NCI-H146 treated with DMSO at 0.1 percent for 48 hours (cell line): Measurements from ENCODE around the gene PPP2R5C.

Experiments used
- DNase-seq: peaks from one replicate; lab custom pipeline; 2025; ENCODE audit not compliant: unreplicated experiment; lab: John Stamatoyannopoulos, UW

PPP2R5C gene

GRCh38 chr14:101882141-101882935 lies 120.8 kb downstream of the PPP2R5C start:
- DNase-seq: no peak

- no peak for DNase-seq
Observed at GRCh38 chr14:101884089-101884933, 122.8 kb downstream of the PPP2R5C start.

- no peak for DNase-seq
Observed at GRCh38 chr14:101884934-101885576, 123.5 kb downstream of the PPP2R5C start.

DNA sequence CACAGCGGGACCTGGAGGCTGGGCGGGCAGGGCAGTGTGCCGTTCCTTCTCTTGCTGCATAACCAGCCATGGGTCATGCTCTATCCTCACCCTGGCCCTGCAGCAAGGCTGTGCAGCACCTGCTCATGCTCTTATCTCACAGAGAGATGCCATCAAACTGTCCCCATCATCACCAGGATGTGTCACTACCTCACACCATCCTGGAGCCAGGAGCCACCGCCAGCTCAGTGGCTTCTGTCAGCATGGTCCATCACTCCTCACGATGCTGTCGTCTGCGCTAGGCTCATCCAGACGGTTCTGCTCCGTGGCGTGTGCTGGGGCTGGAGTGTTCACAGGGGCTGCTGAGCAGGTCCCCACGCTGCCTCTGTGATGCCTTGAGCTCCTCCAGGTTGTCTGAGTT lies 125.7 kb downstream of the PPP2R5C start:
- DNase-seq: no peak

DNA sequence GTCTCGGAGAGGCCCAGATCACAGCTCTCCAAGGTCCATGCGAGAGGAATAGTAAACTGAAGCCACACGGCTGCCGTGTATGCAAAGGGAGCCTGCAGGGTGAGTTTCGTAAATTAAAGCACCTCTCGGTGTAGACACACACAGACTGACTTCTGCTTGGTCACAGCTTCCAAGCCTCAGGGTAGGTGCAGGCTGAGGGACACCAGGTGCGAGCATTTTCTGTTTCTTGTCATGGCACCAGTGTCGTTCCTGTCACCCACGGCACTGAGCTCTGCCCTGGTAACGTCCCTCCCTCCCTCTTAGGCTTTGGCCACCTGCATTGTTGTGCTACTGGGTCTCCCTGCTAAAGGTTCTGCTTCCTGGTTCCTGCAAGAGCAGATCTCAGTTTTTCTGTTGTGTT lies 126.7 kb downstream of the PPP2R5C start:
- DNase-seq: no peak

DNA sequence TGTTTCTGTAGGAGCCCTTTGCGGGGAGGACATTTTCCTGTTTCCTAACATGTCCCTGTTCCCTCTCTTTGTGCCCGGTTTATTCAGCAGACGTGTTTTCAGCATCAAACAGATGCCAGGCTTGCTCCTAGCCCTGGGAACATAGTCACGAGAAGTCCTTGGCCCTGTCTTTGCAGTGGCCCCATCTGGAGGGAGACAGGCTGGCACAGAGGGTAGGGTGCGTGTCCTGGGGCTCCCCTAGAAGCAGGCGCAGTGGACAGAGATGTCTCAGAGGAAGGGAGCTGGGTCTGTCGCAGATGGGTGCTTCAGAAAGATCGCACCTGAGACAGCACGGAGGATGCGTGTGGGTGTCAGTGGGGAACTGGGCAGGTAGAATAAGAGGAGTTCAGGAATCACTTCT lies 127.9 kb downstream of the PPP2R5C start:
- no peak for DNase-seq

DNA sequence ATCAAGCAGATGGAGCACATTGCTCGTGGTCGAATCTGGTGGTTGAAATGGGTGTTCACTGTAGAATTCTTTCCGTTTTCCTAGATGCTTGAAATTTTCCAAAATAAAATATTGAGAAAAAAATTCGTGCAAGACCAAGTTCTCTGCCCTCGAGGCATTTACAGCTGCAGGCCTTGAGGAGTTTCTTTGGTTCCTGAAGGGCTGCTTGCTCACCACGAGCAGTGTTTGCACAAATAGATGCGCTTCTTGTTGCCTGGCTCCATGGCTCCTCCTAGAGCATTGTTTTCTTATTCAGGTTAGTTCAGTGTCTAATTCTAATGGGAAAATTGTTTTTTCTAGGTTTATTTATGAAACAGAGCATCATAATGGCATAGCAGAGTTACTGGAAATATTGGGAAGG lies 128.4 kb downstream of the PPP2R5C start:
- no peak for DNase-seq

DNA sequence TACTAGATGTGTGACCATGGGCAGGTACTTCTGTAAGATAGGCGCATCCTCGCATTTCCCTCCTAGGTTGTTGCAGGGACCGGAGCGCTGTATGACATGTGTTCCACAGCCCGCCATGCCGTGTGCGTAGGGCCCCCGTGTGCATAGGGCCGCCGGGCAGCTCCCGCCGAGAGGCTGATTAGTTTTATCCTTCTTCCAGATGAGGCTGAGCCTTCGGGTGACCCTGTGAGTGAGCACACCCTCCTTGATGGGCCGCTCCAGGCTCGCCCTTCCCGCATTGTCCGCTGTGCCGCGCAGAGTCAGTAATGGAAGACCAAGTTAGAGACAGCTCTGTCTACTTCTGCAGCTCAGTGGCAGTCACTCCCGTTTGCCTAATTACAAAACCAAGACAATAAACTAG lies 130.0 kb downstream of the PPP2R5C start:
- DNase-seq: no peak

DNA sequence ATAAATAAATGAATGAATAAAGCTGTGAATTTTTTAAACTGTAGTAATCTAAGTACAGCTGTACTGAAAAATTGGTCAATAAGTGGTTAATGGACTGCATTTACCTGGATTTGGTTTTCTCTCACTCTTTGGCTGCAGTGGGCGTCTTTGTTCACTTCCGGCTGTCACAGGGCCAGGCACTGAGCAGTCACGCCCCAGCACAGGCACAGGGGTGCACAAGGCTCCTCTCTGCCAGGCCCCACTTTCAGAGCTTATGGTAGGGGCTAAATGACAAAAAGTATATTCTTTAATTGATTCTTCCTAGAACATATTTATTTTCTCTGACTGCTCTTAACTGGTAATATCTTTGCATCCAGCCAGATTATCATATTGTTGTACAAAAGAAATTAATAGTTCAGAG lies 132.2 kb downstream of the PPP2R5C start:
- DNase-seq: no peak

DNA sequence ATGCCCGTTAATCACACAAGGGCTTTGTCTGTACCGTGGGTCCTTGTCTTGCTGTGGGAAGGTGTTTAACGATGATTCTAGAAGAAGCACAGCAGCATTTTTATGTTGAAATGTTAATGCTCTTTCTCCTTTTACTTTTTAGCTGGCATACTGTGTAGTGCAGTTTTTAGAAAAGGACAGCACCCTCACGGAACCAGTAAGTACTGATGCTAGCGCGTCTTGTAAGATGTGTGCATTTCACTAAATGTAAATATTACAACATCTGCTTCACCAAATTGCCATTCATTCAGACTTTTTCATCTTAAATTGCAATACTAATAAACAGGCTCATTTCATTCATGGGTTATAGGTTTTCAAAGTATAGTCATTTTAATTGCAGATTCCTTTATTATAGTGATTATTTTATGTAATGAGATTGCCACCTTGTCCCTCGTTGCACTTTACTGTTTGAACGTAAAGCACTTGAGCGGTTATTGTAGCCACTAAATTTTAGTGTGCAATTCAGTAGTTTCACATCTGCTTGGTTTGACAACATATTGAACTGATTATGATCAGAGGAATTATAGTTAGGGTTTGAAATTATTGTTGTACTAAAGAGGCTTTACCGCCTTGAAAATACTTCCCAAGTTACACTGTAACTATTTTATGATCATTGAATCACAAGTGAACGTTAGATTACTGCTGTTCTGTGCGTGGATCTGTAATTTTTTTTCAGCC lies 133.0 kb downstream of the PPP2R5C start:
- no peak for DNase-seq

DNA sequence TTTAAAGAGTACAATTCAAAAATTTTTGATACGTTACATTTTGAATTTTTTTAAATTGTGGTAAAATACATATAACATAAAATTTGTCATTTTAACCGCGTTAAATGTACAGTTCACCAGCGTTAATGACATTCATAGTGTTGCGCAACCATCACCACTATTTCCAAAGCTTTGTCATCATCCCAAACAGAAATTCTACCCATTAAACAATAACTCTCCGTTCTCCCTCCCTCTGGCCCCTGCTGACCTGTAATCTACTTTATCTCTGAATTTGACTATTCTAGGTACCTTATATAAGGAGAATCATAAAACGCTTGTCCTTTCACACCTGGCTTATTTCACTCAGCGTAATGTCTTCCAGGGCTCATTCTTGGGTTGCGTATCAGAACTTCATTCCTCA lies 133.7 kb downstream of the PPP2R5C start:
- no peak for DNase-seq

- DNase-seq: no peak
Observed at GRCh38 chr14:101897326-101897725, 135.8 kb downstream of the PPP2R5C start.

- DNase-seq: no peak
Observed at GRCh38 chr14:101898416-101898815, 136.9 kb downstream of the PPP2R5C start.

DNA sequence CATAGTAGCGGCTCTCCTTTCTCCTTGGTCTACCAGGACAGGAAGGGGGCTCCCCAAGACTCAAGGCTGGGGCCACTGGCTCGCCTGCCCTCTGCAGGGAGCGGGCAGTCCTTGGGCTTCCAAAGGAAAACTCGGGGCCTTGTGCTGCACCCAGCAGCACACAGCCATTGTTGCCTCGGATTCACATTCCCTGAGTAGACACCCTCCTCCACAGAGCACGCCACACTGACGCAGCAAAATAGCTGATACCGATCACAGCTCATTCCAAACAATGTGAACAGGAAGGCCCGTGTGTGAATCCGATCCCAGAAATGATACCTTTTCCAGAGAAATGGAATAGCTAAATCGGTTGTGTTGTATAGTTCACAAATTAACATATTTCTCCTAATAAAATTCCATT lies 137.8 kb downstream of the PPP2R5C start:
- no peak for DNase-seq

DNA sequence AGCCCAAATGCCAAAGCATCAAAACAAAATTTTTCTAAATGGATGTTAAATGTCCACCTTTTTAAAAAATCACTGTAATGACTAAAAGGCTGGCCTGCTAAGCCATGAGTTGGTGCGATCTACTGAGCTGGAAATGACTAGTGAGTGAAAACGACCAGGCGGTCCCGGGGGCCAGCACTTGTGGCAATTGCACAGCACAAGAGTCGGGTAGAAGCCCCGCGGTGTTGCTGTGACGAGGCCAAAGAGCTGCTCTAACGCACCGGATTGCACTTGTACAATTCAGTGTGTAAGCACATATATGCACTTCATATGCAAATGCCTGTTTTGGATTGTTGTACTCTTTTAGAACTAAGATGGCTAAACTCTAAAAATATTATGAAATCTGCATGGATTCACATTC lies 138.7 kb downstream of the PPP2R5C start:
- DNase-seq: no peak

DNA sequence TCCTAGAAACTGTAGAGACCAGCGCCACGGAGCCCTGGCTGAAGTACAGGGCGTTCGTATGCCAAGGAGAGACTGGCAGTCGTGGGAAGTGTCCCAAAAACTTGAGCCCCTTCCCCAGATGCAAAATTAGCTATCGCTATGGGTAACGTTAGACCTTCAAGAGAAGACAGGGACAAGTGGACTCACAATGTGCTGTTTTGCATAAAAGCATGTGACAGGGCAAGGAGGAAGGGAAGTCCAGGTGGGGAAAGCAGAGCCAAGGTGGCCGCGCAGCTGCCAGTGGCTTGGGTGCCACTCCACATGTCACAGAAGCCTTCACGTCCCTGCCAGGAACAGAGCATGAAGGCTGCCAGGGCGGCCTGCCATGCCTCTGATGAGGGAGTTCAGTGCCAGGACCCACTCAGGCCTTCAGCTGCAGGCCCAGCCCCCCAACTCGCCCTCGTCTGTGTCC lies 141.6 kb downstream of the PPP2R5C start:
- no peak for DNase-seq

- no peak for DNase-seq
Observed at GRCh38 chr14:101905614-101906013, 144.1 kb downstream of the PPP2R5C start.

DNA sequence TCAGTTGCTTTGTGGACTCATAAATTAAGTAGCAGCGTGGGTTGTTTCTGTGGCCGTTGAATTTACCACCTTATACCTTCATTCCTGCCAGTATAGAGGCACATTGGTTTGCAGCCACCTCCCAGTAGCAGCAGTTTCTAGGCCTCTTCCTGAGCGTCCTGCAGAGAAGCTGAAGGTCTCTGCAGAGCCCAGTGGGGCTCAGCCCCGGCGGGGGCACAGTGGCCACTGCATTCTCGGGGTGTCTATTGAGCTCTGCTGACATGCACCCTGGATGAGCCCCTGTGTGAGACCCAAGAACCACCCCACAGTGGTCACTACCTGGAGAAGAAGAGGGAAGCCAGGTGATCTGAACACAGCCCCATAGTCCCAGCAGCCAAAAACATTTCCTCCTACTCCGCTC lies 145.1 kb downstream of the PPP2R5C start:
- DNase-seq: no peak

GRCh38 chr14:101907619-101908018 lies 146.1 kb downstream of the PPP2R5C start:
- DNase-seq: no peak

DNA sequence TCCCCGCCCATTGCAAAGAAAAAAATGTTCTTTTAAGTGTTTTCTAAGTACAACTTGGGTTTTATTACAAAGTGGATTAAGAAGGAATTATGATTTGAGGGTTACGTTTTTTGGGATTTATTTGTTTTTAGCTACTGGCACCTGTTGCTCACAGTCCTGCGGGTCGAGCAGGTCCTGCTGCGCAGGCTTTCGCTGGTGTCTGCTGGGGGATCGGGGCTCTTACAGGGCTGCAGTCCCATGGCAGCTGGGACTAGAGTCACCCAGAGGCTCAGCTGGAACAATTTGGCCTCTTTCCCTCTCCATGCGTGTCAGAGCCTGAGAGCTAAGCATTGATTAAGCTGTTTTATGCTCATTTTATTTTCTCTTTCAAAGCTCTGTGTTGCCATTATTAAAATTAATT lies 147.3 kb downstream of the PPP2R5C start:
- DNase-seq: no peak
